ENCODE measurements around the gene PWP1.
A peak's percentile ranks its signal among the peaks of the same experiment; 100 is the strongest.
"Not testable (repeated sequence)": the region's sequence is repeated elsewhere in the genome, so short reads cannot be mapped to it uniquely, and the experiment has no call there.

PWP1 gene

GRCh38 chr12:107668320-107669098, 17.1 kb upstream of the PWP1 start:
- DNase-seq, result no peak

- no peak for DNase-seq
Observed at GRCh38 chr12:107669946-107670345, 15.7 kb upstream of the PWP1 start.

GRCh38 chr12:107670999-107671643, 14.5 kb upstream of the PWP1 start:
- peak; percentile 18 to 22 for DNase-seq

GRCh38 chr12:107677671-107678070, 7.9 kb upstream of the PWP1 start:
- DNase-seq, result no peak

- DNase-seq, result no peak
Observed at GRCh38 chr12:107679336-107679735, 6.3 kb upstream of the PWP1 start.

GRCh38 chr12:107681455-107681835, 4.2 kb upstream of the PWP1 start:
- DNase-seq, result no peak

- no peak for DNase-seq
Observed at GRCh38 chr12:107681836-107682820, 3.5 kb upstream of the PWP1 start.

GRCh38 chr12:107684029-107684795, 1.4 kb upstream of the PWP1 start:
- no peak for DNase-seq

- peak in 1 of 2 donors; percentile 23 for DNase-seq
Observed at GRCh38 chr12:107684990-107685359, 624 bp upstream of the PWP1 start.

GRCh38 chr12:107695772-107696171, 10.2 kb downstream of the PWP1 start:
- not testable (repeated sequence) for DNase-seq

GRCh38 chr12:107702106-107702505, 16.5 kb downstream of the PWP1 start:
- DNase-seq, result no peak

GRCh38 chr12:107704041-107704440, 18.4 kb downstream of the PWP1 start:
- DNase-seq, result no peak

- not testable (repeated sequence) for DNase-seq
Observed at GRCh38 chr12:107705522-107705921, 19.9 kb downstream of the PWP1 start.

- DNase-seq, result no peak
Observed at GRCh38 chr12:107715780-107716179, 30.2 kb downstream of the PWP1 start.

- no peak for DNase-seq
Observed at GRCh38 chr12:107718606-107719005, 33.0 kb downstream of the PWP1 start.

- not testable (repeated sequence) for DNase-seq
Observed at GRCh38 chr12:107727327-107727726, 41.7 kb downstream of the PWP1 start.

GRCh38 chr12:107727742-107728141, 42.1 kb downstream of the PWP1 start:
- DNase-seq, result not testable (repeated sequence)

GRCh38 chr12:107730618-107731341, 45.2 kb downstream of the PWP1 start:
- DNase-seq, result no peak

- DNase-seq, result peak in 1 of 2 donors; percentile 54
Observed at GRCh38 chr12:107731366-107731765, 45.8 kb downstream of the PWP1 start.

GRCh38 chr12:107732365-107732764, 46.8 kb downstream of the PWP1 start:
- DNase-seq, result no peak

GRCh38 chr12:107734139-107734538, 48.5 kb downstream of the PWP1 start:
- DNase-seq, result no peak

GRCh38 chr12:107735763-107736162, 50.2 kb downstream of the PWP1 start:
- DNase-seq, result no peak
